Calu3 (cell line): ENCODE data around the gene ITGA7. TPM values are rescaled to one million over a fixed set of nuclear protein-coding genes. Genes with fewer than 3 reads are reported as not detected.
A peak's percentile ranks its signal among the peaks of the same experiment; 100 is the strongest.

Source experiments
- BruUV-seq: library from RNA; stranded (reverse); fragments of 400-500 nt; replicated peaks from 2 replicates; lab custom pipeline; 2021; lab: Mats Ljungman, UMichigan
- CTCF ChIA-PET: fragments of 300-600 bp; sonication (Branson Sonifier 250); formaldehyde crosslinking; loops from one replicate; lab custom pipeline; 2022; ENCODE audit warnings: antibody characterized with exemption; lab: Charles Lee
- DNase-seq: peaks from one replicate; pipeline ENCODE4 v3.0.0; 2022
- H3K27ac Mint-ChIP-seq: one replicate; pipeline ENCODE4 v1.8.0; 2022; ENCODE audit warnings: mixed read lengths; ENCODE audit not compliant: unreplicated experiment
- H3K27me3 Mint-ChIP-seq: one replicate; pipeline ENCODE4 v1.8.0; 2022; ENCODE audit warnings: mixed read lengths; ENCODE audit not compliant: unreplicated experiment
- H3K36me3 Mint-ChIP-seq: one replicate; pipeline ENCODE4 v1.8.0; 2022; ENCODE audit warnings: mild to moderate bottlenecking, moderate library complexity, mixed read lengths; ENCODE audit not compliant: insufficient read depth, unreplicated experiment
- H3K4me1 Mint-ChIP-seq: one replicate; pipeline ENCODE4 v1.8.0; 2022; ENCODE audit warnings: mild to moderate bottlenecking, low read depth, mixed read lengths; ENCODE audit not compliant: unreplicated experiment
- H3K4me3 Mint-ChIP-seq: one replicate; pipeline ENCODE4 v1.8.0; 2022; ENCODE audit warnings: mild to moderate bottlenecking, low read depth, moderate library complexity, mixed read lengths; ENCODE audit not compliant: unreplicated experiment
- H3K9me3 Mint-ChIP-seq: one replicate; pipeline ENCODE4 v1.8.0; 2022; ENCODE audit warnings: low read depth, mixed read lengths; ENCODE audit not compliant: unreplicated experiment
- CTCF ChIP-seq: fragments of 200-600 bp; IDR thresholded peaks from one replicate; pipeline ENCODE4 v1.8.0; 2022; ENCODE audit warnings: antibody characterized with exemption; ENCODE audit not compliant: unreplicated experiment
- intact Hi-C: fragments of 100-400 bp; cut with micrococcal nuclease; formaldehyde crosslinking; loops from one replicate; pipeline ENCODE4 v1.10.0; 2022; ENCODE audit not compliant: unreplicated experiment
- total RNA-seq: library from RNA; stranded (reverse); gene quantifications from 2 replicates; pipeline ENCODE4 v1.2.3, GENCODE V29; 2022

Gene ITGA7
- total RNA-seq, 1 experiment from 2014 or later, result 5.9 TPM

- H3K4me1 Mint-ChIP-seq, result peaks cover 62% of the 10 kb centered on the region
- no peak overlapping the region for H3K27ac Mint-ChIP-seq
- BruUV-seq, result no TSS peak
- H3K36me3 Mint-ChIP-seq, result peaks cover 58% of the 10 kb centered on the region
- TF ChIP-seq CTCF, result no peak
- CTCF ChIA-PET, result interaction anchor here (3.0 to 3.7 kb wide), 2 partner anchors 37 kb away, joined by 27 to 76 read pairs; a partner anchor contains a TSS
- peaks cover under 1% of the 10 kb centered on the region for H3K27me3 Mint-ChIP-seq
- no peaks in the 10 kb centered on the region for H3K9me3 Mint-ChIP-seq
- intact Hi-C loops, result no loop called here
- no peak for DNase-seq
- H3K4me3 Mint-ChIP-seq, result no peak overlapping the region
These were observed 11.0 kb upstream of the ITGA7 start for GRCh38 chr12:55718624-55719275.

- H3K27ac Mint-ChIP-seq, result peak overlapping the region; percentile 46
- no peak overlapping the region for H3K4me3 Mint-ChIP-seq
- no peak for DNase-seq
- peaks cover 59% of the 10 kb centered on the region for H3K4me1 Mint-ChIP-seq
- H3K9me3 Mint-ChIP-seq, result no peaks in the 10 kb centered on the region
- peaks cover 50% of the 10 kb centered on the region for H3K36me3 Mint-ChIP-seq
- CTCF ChIA-PET, result interaction anchor here (1.1 to 3.7 kb wide), 2 partner anchors 36 to 279 kb away, joined by 3 to 27 read pairs; partner anchors contain the start of gene SUOX
- TF ChIP-seq CTCF, result no peak
- intact Hi-C loops, result no loop called here
- no TSS peak for BruUV-seq
- H3K27me3 Mint-ChIP-seq, result peaks cover 8% of the 10 kb centered on the region
These were observed 10.3 kb upstream of the ITGA7 start for GRCh38 chr12:55718015-55718414.

GRCh38 chr12:55717011-55718007 lies 9.6 kb upstream of the ITGA7 start:
- H3K9me3 Mint-ChIP-seq, result no peaks in the 10 kb centered on the region
- peaks cover 59% of the 10 kb centered on the region for H3K4me1 Mint-ChIP-seq
- intact Hi-C loops, result no loop called here
- peaks cover 15% of the 10 kb centered on the region for H3K27me3 Mint-ChIP-seq
- DNase-seq, result no peak
- H3K4me3 Mint-ChIP-seq, result peak overlapping the region; percentile 86
- CTCF ChIA-PET, result interaction anchor here (0.6 to 3.7 kb wide), 6 partner anchors 10 to 280 kb away, joined by 3 to 27 read pairs (median 4); partner anchors contain the start of genes ITGA7 and SUOX
- TSS peak; percentile 26 for BruUV-seq
- TF ChIP-seq CTCF, result no peak
- H3K36me3 Mint-ChIP-seq, result peaks cover 45% of the 10 kb centered on the region
- peak overlapping the region; percentile 46 for H3K27ac Mint-ChIP-seq

GRCh38 chr12:55716582-55716957 lies 8.9 kb upstream of the ITGA7 start:
- DNase-seq, result no peak
- Mint-ChIP-seq H3K36me3 (peaks cover 37% of the 10 kb centered on the region), H3K27me3 (peaks cover 22% of the 10 kb centered on the region), H3K4me1 (peaks cover 52% of the 10 kb centered on the region), H3K4me3 (peak overlapping the region; percentile 86), H3K9me3 (no peaks in the 10 kb centered on the region), H3K27ac (peak overlapping the region; percentile 97)
- CTCF ChIA-PET, result interaction anchor here (0.6 to 3.7 kb wide), 4 partner anchors 9 to 148 kb away, joined by 3 to 27 read pairs (median 4); partner anchors contain the start of gene ITGA7
- intact Hi-C loops, result no loop called here
- TF ChIP-seq CTCF, result no peak
- BruUV-seq, result no TSS peak
